GM18502 (cell line): ENCODE data around the gene CDK5R1.
"Not testable (repeated sequence)": the region's sequence is repeated elsewhere in the genome, so short reads cannot be mapped to it uniquely, and the experiment has no call there.

Experiments
- ATAC-seq: cut with Tn5 transposase; IDR thresholded peaks from one replicate; pipeline ENCODE4 v1.9.1; 2021; ENCODE audit warnings: mild to moderate bottlenecking; ENCODE audit not compliant: unreplicated experiment, poor library complexity

Gene CDK5R1

DNA sequence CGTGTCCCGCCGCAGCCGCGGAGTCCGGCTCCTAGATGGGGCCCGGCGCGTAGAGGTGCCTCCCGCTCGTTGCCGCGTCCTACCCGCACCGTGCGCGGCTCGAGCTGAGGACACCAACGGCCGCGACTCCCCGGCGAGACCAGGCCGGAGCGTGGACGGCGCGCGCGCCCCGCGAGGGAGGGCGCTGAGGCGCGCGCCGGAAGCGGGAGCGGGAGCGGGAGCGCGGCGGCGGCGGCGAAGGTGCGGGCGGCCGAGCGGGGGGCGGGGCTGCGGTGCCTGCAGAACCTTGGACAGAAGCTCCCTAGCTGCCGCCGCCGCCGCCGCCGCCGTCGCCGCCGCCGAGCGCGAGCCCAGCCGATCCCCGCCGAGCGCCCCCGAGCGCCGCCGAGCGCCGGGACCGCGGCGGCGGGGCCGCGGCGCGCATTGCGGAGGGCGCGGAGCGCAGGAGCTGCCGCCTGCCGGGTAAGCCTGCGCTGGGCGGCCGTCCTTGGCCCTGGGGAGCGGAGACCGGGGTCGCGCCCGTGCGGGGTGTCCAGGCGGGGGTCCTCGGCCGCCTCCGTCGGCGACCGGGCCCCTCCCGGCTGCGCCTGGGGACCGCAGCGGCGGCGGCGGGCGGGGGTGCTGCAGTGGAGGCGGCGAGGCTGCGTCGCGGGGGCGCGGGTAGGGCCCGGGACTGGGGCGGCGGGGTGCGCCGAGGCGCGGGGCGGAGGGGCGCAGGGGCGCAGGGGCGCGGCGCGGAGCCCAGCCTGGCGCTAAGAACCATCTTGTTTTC, at the start of gene CDK5R1:
CDK5R1 (plus strand) TSS at position 293 of the 772 bp plus-strand sequence. CDS start 628 bp downstream, outside the sequence.
- ATAC-seq, result peak; percentile 52

DNA sequence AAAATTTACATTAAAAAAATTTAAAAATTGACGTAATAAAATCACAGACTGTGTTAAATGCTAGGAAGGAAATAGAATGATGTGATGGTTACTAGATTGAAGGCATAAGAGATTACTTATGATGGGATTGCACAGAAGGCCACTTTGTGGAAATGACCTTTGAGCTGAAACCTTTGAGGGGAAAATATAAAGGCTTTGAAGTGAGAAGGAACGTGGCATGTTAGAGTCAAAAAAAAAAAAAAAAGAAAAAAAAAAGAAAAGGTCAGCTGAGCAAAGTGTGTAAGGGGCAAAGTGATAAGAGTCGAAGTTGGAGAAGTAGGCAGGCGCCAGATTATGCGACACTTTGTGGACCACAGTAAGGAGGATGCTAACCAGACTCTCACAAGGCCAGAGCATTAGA, 46.1 kb upstream of the CDK5R1 start:
- no peak for ATAC-seq

DNA sequence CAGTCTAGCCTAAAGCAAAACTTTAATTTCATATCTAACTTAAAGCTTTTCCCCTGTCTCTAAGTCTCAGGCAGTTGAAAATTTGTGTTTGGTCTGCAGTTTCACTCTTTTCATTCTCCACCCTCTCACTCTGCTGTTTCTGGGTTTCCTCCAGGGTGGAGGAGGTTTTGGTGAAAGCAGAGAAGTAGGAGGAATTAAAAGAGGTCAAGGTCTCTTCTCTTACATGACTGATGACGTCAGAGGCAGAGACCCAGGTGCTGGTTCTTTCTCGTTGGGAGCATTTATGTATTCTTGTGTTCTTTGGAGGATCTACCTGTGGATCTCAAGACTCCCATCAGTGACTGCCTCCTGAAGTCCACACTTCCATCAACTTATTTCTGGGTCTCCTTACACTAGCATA, 44.9 kb upstream of the CDK5R1 start:
- no peak for ATAC-seq

GRCh38 chr17:32443827-32444300, 42.9 kb upstream of the CDK5R1 start:
- no peak for ATAC-seq

DNA sequence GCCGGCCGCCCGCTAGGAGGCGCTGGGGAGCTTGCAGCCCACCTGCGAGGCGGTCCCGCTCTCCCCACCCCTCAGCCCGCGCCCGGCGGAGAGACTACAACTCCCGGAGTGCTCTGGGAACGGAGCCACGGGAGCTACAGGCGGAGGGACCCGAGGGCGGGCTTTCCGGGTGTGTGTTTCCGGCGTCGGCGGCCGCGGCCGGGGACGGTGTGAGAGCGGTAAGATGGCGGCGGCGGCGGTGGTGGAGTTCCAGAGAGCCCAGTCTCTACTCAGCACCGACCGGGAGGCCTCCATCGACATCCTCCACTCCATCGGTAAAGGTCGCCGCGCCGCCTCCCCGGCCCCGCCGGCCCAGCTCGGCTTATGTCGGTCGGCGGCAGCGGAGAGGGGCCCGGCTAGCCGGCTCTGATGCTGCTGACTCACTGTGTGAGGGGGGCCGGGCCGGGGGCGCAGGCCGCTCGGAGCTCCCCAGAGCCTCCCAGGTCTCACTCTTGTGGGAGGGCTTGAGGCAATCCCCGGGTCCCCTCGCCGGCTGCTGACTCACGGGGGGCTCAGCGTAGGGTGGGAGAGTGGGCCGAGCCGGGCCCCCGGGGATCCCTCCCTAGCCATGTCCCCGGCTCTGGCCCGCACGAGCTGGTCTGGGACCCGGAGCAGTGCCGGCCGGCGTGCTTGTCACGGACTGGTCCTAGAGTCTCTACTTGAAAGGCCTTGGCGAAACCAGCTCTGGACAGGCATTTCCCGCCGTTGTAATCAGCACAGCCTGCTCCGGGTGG, 42.3 kb upstream of the CDK5R1 start, which contains the start of gene PSMD11:
PSMD11 (plus strand) TSS at position 210 of the 773 bp plus-strand sequence; CDS start at position 224, 14 bp downstream.
- peak; percentile 92 for ATAC-seq

- peak; percentile 25 for ATAC-seq
Observed at GRCh38 chr17:32445074-32445415, 41.7 kb upstream of the CDK5R1 start.

DNA sequence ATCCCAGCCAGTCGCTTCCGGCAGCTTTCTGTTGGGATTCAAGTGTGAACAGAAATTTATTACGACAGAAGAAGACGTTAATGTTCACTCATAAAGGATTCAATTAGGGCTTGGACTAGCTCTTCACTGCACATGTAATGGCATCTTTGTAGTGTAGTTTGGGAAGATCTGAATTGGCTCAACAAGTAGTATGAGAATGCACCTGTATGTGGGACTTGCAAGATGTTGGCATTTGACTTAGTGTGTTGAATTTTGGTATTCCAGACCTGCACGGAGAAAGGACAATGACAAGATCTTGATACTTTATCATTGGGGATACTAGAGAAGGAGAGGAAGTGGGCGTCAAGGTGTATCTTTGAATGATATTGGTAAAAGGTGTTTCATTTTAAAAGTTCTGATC, 41.3 kb upstream of the CDK5R1 start:
- no peak for ATAC-seq

- no peak for ATAC-seq
Observed at GRCh38 chr17:32445971-32446370, 40.8 kb upstream of the CDK5R1 start.

DNA sequence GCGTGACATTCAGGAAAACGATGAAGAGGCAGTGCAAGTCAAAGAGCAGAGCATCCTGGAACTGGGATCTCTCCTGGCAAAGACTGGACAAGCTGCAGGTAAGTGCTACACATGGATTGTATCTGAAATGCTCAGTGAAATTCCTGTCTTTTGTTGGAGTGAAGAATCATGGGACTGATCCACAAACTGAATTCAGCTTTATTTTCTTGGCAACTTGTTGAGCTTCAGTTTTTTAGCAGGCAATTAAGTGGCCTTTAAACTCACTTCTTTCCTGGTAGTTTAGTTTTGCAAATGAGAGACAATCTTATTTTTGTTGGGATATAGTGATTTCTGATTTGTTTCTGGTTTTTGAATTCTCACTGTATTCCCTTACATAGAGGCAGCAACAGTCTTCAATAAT, 39.8 kb upstream of the CDK5R1 start:
- ATAC-seq, result no peak

DNA sequence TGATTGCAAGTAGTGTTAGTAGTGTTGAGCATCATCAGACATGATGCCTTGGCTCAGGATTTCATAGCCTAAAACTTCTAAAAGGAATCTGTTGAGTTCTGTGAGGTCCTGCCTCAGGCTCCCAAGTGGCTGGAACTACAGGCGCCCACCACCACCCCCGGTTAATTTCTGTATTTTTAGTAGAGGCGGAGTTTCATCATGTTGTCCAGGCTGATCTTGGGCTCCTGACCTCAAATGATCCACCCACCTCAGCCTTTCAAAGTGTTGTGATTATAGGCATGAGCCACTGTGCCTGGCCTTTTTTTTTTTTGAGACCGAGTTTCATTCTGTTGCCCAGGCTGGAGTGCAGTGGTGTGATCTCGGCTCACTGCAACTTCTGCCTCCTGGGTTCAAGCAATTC, 36.8 kb upstream of the CDK5R1 start:
- no peak for ATAC-seq

DNA sequence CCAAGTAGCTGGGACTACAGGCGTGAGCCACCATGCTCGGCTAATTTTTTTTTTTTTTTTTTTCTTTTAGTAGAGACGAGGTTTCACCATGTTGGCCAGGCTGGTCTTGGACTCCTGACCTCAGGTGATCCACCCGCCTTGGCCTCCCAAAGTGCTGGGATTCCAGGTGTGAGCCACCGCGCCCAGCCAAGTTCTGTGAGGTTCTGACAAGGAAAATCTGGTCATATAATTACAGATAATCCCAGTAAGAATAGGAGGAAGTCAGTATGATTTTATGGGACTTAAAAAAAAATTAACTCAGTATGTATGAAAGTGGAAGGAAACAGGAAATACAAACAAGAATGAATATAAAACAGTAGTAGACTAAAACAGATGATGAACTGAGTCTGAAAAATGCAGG, 36.4 kb upstream of the CDK5R1 start:
- not testable (repeated sequence) for ATAC-seq

- no peak for ATAC-seq
Observed at GRCh38 chr17:32451879-32452278, 34.9 kb upstream of the CDK5R1 start.

DNA sequence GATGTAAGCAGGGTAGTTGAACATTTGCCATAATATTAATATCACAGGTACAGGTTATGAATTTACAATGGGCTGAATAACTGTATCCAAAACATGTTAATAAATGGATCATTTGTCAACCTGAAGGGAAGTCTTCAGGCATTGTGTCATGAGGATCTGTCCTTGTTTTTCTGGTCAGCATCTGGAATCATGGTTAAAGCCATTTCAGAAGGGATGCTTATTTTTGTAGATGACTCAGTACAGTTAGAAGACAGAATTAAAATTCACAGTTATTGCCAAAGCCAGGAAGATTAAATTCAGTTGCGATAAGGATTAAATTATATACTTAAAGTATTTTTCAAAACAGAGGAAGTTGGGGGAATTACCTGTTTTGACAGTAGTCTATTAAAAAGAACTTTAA, 34.5 kb upstream of the CDK5R1 start:
- ATAC-seq, result no peak

- ATAC-seq, result no peak
Observed at GRCh38 chr17:32453370-32453769, 33.4 kb upstream of the CDK5R1 start.

GRCh38 chr17:32458371-32458770, 28.4 kb upstream of the CDK5R1 start:
- ATAC-seq, result no peak

- ATAC-seq, result no peak
Observed at GRCh38 chr17:32460054-32460453, 26.7 kb upstream of the CDK5R1 start.

DNA sequence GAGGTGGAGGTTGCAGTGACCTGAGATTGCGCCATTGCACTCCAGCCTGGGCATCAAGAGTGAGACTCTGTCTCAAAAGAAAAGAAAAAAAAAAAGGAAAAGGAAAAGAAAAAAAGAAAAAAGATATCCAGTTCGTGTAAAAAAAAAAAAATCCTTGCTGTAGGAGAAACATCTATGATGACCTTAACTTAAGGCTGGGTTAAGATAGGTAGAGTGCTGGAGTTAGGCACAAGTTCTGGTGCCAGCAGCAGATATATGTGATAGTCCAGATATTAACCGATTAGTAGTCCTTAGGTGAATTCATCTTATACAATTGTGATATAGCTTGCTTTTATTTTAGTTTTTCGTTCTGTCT, 25.3 kb upstream of the CDK5R1 start:
- ATAC-seq, result no peak

GRCh38 chr17:32461853-32462617, 24.8 kb upstream of the CDK5R1 start:
- no peak for ATAC-seq

DNA sequence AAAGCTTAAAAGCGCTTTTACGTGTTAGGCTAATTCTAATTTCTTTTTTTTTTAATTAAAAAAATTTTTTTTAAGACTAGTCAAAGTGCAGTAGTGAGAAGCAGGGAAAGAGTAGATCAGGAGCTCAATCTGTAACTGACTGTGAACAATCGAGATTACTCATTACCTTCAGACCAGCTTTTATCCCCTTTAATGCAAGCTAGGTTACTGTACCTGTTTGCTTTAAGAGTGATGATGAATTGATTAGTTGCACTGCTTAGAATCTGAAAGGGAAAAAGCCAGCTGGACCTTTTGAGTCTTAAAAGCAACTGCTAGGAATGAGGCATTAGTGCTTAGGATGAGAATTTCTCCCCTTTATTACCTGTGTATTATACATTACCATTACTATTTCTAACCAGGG, 23.5 kb upstream of the CDK5R1 start:
- no peak for ATAC-seq

GRCh38 chr17:32464374-32464773, 22.4 kb upstream of the CDK5R1 start:
- ATAC-seq, result no peak

DNA sequence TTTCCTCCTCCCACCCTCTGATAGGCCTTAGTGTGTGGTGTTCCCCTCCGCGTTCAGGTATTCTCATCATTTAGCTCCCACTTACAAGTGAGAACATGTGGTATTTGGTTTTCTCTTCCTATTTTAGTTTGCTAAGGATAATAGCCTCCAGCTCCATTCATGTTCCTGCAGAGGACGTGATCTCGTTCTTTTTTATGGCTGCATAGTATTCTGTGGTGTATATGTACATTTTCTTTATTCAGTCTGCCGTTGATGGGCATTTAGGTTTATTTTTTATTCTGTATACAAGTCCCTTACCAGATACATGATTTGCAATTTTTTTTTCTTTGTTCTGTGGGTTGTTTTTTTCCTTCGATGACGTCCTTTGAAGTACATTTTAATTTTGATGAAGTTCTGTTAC, 18.8 kb upstream of the CDK5R1 start:
- no peak for ATAC-seq
